Testis (tissue), 2 donors: ENCODE measurements around the gene LNX1.

Experiments
- CTCF ChIP-seq, 3 experiments: fragments of 450-650 bp in 2 of 3; fragments of 200-600 bp in 1 of 3; sonication (generic) in 1 of 3; IDR thresholded peaks; one replicate each; pipeline ENCODE4 v1.5.1; 2016 to 2019; ENCODE audit warnings: antibody characterized with exemption in 3 of 3, mild to moderate bottlenecking in 2 of 3, moderate library complexity in 1 of 3
- POLR2A ChIP-seq: fragments of 450-650 bp; IDR thresholded peaks from one replicate; pipeline ENCODE4 v1.6.1; 2017; ENCODE audit warnings: antibody characterized with exemption, mild to moderate bottlenecking, moderate library complexity

- TF ChIP-seq CTCF (IDR thresholded peaks at IDR 0.05): no peak
- no peak for TF ChIP-seq POLR2A
These were observed 23.3 kb upstream of the LNX1 start for GRCh38 chr4:53614591-53614990.
